GM12873 (cell line): Measurements from ENCODE around the gene CYP26B1.

Source experiments
- CTCF ChIP-seq: IDR thresholded peaks from 2 replicates; pipeline ENCODE4 v1.5.1; 2012; ENCODE audit warnings: low read depth, mild to moderate bottlenecking, moderate library complexity, low read length, control low read depth; ENCODE audit not compliant: insufficient read depth; ENCODE audit errors: missing control alignments

CYP26B1 gene

GRCh38 chr2:72131371-72131891 lies 16.2 kb downstream of the CYP26B1 start:
- TF ChIP-seq CTCF: no peak

GRCh38 chr2:72130659-72131360 lies 16.9 kb downstream of the CYP26B1 start:
- TF ChIP-seq CTCF: no peak

GRCh38 chr2:72129681-72130340 lies 17.9 kb downstream of the CYP26B1 start:
- no peak for TF ChIP-seq CTCF

GRCh38 chr2:72128843-72129227 lies 18.8 kb downstream of the CYP26B1 start:
- TF ChIP-seq CTCF: no peak

GRCh38 chr2:72128059-72128842 lies 19.4 kb downstream of the CYP26B1 start:
- no peak for TF ChIP-seq CTCF

- no peak for TF ChIP-seq CTCF
Measured at GRCh38 chr2:72127401-72128058, 20.1 kb downstream of the CYP26B1 start.
